IPS DF 6.9 (cell line): Measurements from ENCODE around the gene HNRNPUL1.
"Not testable (repeated sequence)": the region's sequence is repeated elsewhere in the genome, so short reads cannot be mapped to it uniquely, and the experiment has no call there.

Experiments used
- DNase-seq: peaks from one replicate; pipeline ENCODE4 v3.0.0-alpha.2; 2013; ENCODE audit warnings: low read depth, low spot score
- H3K27ac ChIP-seq: one replicate; pipeline ENCODE4 v1.5.1; 2013; ENCODE audit warnings: low read length, control low read depth
- H3K27me3 ChIP-seq: 2 replicates; pipeline ENCODE4 v1.6.1; 2013; ENCODE audit warnings: mild to moderate bottlenecking, low read length; ENCODE audit not compliant: control insufficient read depth, insufficient read depth
- H3K36me3 ChIP-seq: 2 replicates; pipeline ENCODE4 v1.6.1; 2013; ENCODE audit warnings: low read length; ENCODE audit not compliant: control insufficient read depth, insufficient read depth
- H3K4me1 ChIP-seq: 2 replicates; pipeline ENCODE4 v1.6.1; 2013; ENCODE audit warnings: low read length; ENCODE audit not compliant: control insufficient read depth, insufficient read depth
- H3K4me3 ChIP-seq: 2 replicates; pipeline ENCODE4 v1.5.1; 2013; ENCODE audit warnings: mild to moderate bottlenecking, low read length
- H3K9me3 ChIP-seq: 2 replicates; pipeline ENCODE4 v1.6.1; 2013; ENCODE audit warnings: low read length, inconsistent platforms; ENCODE audit not compliant: control insufficient read depth, insufficient read depth
- WGBS: extraction: QIAGEN DNeasy Blood & Tissue Kit; methylation state at CpG from one replicate; pipeline ENCODE4 v1.1.7; 2013; ENCODE audit warnings: mixed read lengths, missing lambda C conversion rate; ENCODE audit not compliant: insufficient read length, insufficient coverage; 5-methylcytosine and 5-hydroxymethylcytosine counted together

Gene HNRNPUL1

GRCh38 chr19:41224632-41225031 lies 39.5 kb upstream of the HNRNPUL1 start:
- no peak for DNase-seq
- Histone ChIP-seq H3K36me3 (peaks cover 2% of the 10 kb centered on the region; the same call in 1 of the 2 replicates), H3K4me3 (no peak overlapping the region), H3K4me1 (peaks cover 11% of the 10 kb centered on the region; the same call in 1 of the 2 replicates), H3K9me3 (no peaks in the 10 kb centered on the region), H3K27me3 (no peaks in the 10 kb centered on the region), H3K27ac (no peak overlapping the region)
- no CpG with 5 or more reads among the region's 7 CpGs for WGBS

DNA sequence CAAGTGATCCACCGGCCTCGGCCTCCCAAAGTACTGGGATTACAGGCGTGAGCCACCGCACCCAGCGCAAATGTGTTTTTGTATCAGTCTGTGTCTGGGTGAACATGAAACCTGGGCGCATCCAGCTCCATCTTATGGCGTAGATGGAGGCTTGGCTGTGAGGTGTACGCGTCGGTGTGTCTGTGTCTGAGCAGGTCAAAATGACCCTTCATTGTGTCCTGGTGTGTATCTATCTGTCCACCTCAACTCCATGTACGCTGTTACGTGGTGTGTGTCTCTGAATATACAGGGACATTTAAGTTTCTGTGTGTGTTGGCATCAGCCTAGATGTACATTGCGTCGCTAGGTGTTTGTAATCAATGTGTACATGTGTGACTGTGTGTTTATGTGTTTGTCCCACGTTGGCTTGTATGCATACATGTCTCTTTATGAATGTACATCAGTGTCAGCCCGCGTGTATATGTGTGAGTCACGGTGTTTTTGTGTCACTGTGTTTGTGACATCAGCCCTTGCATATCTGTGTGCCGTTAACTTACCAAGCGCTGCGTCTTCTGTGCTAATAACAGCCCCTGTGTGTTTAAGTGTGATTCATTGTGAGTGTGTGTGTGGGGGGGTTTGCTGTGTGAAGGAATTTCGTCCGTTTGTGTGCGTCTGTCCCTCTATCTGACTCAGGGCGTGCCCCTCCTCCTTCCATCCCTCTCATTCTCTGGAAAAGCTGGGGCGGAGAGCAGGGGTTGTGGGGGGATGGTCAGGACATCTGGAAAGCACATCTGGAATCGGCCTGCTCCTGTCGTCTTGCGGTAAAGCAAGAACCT lies 38.7 kb upstream of the HNRNPUL1 start:
- Histone ChIP-seq H3K27me3 (no peaks in the 10 kb centered on the region), H3K4me1 (peaks cover 8% of the 10 kb centered on the region; the same call in 1 of the 2 replicates), H3K36me3 (peaks cover 2% of the 10 kb centered on the region; the same call in 1 of the 2 replicates), H3K9me3 (no peaks in the 10 kb centered on the region), H3K4me3 (peak overlapping the region; percentile 16; the same call in 1 of the 2 replicates), H3K27ac (no peak overlapping the region)
- DNase-seq: no peak
- WGBS: no CpG with 5 or more reads among the region's 29 CpGs

- H3K4me1 ChIP-seq: peaks cover 7% of the 10 kb centered on the region; the same call in 1 of the 2 replicates
- no CpG with 5 or more reads among the region's 67 CpGs for WGBS
- DNase-seq: no peak
- H3K4me3 ChIP-seq: peak overlapping the region; percentile 16; the same call in 1 of the 2 replicates
- no peak overlapping the region for H3K27ac ChIP-seq
- no peaks in the 10 kb centered on the region for H3K27me3 ChIP-seq
- no peaks in the 10 kb centered on the region for H3K9me3 ChIP-seq
- H3K36me3 ChIP-seq: 0 out of 2 replicates have a peak, but pooled peaks cover 2% of the 10 kb centered on the region
Observed at GRCh38 chr19:41226053-41226873, 37.9 kb upstream of the HNRNPUL1 start.

DNA sequence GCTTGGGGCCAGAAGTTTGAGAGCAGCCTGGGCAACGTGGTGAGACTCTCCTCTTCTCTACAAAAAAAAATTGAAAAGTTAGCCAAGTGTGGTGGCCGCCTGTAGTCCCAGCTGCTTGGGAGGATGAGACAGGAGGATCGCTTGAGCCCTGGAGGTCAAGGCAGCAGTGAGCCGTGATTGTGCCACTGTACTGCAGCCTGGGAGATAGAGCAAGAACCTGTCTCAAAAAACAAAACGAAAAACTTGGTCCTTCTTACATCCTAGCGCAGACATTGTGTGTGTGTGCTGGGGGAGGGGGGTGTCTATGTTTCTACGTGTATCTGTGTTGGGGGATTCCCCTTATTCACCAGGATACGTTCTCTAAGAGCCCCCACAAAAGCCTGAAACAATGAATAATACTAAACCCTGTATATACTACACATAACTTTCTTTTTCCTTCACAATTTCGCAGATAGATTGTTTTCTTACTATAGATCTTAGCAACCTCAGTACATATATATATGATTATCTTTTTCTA lies 37.2 kb upstream of the HNRNPUL1 start:
- no peak overlapping the region for H3K4me3 ChIP-seq
- no peak for DNase-seq
- 0 out of 2 replicates have a peak, but pooled peaks cover 2% of the 10 kb centered on the region for H3K36me3 ChIP-seq
- no peaks in the 10 kb centered on the region for H3K27me3 ChIP-seq
- H3K27ac ChIP-seq: no peak overlapping the region
- H3K4me1 ChIP-seq: peaks cover 7% of the 10 kb centered on the region; the same call in 1 of the 2 replicates
- WGBS: 100% methylated on average over 1 of the region's 9 CpGs
- H3K9me3 ChIP-seq: no peaks in the 10 kb centered on the region

DNA sequence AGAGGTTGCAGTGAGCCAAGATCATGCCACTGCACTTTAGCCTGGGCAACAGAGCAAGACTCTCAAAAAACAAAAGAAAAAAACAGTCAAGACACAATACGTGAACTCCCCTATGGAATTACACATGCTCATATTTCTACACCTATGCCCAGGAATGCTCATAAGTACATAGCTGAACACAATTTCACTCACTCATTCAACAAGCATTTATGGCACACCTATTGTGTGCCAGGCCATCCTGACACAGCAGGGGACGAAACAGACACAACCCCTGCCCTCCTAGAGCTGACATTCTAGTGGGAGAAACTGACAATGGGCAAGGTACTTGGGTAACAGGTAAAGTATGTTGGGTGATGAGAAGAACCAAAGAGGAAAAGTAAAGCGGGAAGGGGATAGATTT lies 35.7 kb upstream of the HNRNPUL1 start:
- no peak for DNase-seq
- Histone ChIP-seq H3K27ac (no peak overlapping the region), H3K36me3 (0 out of 2 replicates have a peak, but pooled peaks cover 2% of the 10 kb centered on the region), H3K27me3 (no peaks in the 10 kb centered on the region), H3K4me1 (peaks cover 7% of the 10 kb centered on the region; the same call in 1 of the 2 replicates), H3K9me3 (no peaks in the 10 kb centered on the region), H3K4me3 (no peak overlapping the region)
- no CpG with 5 or more reads among the region's 3 CpGs for WGBS

GRCh38 chr19:41229338-41229737 lies 34.8 kb upstream of the HNRNPUL1 start:
- not testable (repeated sequence) for H3K4me1 ChIP-seq, DNase-seq, H3K27me3 ChIP-seq, H3K36me3 ChIP-seq, H3K27ac ChIP-seq, H3K4me3 ChIP-seq, H3K9me3 ChIP-seq
- WGBS: no CpG with 5 or more reads among the region's 5 CpGs

- DNase-seq: no peak
- H3K27ac ChIP-seq: no peak overlapping the region
- no peaks in the 10 kb centered on the region for H3K9me3 ChIP-seq
- no peaks in the 10 kb centered on the region for H3K36me3 ChIP-seq
- no CpG with 5 or more reads among the region's 3 CpGs for WGBS
- no peak overlapping the region for H3K4me3 ChIP-seq
- H3K4me1 ChIP-seq: peaks cover 4% of the 10 kb centered on the region; the same call in 1 of the 2 replicates
- H3K27me3 ChIP-seq: no peaks in the 10 kb centered on the region
Observed at GRCh38 chr19:41230067-41230857, 33.9 kb upstream of the HNRNPUL1 start.

DNA sequence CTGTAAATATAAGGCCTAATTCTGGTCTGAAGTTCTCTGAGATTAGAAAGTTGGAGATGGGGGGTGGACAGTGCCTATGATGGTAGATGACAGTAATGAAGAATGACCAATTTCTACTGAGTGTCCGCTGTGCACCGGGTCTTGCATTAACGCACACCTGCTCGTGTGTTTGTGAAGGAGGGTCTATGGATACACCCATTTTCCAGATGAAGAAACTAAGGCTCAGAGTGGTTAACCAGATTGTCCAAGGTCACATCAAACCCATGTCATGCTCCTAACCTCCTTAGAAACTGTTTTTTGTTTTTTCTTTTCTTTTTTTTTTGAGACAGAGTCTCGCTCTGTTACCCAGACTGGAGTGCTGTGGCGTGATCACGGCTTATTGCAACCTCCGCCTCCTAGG lies 31.5 kb upstream of the HNRNPUL1 start:
- no peak overlapping the region for H3K27ac ChIP-seq
- WGBS: no CpG with 5 or more reads among the region's 8 CpGs
- no peak overlapping the region for H3K4me3 ChIP-seq
- no peaks in the 10 kb centered on the region for H3K27me3 ChIP-seq
- no peak for DNase-seq
- no peaks in the 10 kb centered on the region for H3K4me1 ChIP-seq
- H3K36me3 ChIP-seq: no peaks in the 10 kb centered on the region
- H3K9me3 ChIP-seq: no peaks in the 10 kb centered on the region

DNA sequence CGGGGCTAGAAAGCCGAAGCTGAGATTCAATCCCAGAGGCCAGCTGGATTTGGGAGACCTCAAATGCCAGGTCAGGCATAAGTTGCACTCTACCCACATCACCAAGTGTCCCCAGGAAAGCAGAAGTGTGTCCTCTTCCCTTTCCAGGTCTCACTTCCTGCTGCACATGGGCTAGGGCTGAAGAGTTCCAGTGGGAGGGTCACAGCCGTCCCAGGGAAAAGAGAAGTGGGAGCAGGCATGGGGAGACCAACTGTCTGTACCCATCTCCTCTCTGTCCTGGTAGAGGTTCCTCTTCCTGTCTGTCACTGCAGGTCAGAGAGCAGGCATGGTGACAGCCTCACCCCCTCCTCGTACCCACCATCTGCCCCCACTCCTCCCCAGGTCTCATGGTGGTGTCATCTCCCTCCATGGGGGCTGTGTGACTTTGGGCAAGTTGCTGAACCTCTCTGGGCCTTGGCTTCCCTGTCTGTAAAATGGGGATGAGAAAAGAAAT lies 30.4 kb upstream of the HNRNPUL1 start:
- H3K36me3 ChIP-seq: no peaks in the 10 kb centered on the region

More for the DNA sequence above, 30.4 kb upstream of the HNRNPUL1 start:
- no peaks in the 10 kb centered on the region for H3K4me1 ChIP-seq
- H3K27me3 ChIP-seq: no peaks in the 10 kb centered on the region
- no peak overlapping the region for H3K27ac ChIP-seq
- WGBS: no CpG with 5 or more reads among the region's 4 CpGs
- no peak overlapping the region for H3K4me3 ChIP-seq
- no peak for DNase-seq
- H3K9me3 ChIP-seq: no peaks in the 10 kb centered on the region
